ENCODE results near the gene PDZD2. TPM values are rescaled to one million over a fixed set of nuclear protein-coding genes. Genes with fewer than 3 reads are reported as not detected.

The PDZD2 gene
- total and polyA plus RNA-seq, 2 donors (not counting 3 experiments of a cell fraction or from before 2014, with no cell fraction given), result 0.66 to 6.9 TPM

GRCh38 chr5:32029781-32030180 is 390.9 kb downstream of the PDZD2 start:
- H4K20me1 ChIP-seq (replicated peaks; ENCODE audit: control insufficient read depth, extremely low read depth, insufficient read depth, low read length), result no peaks in the 10 kb centered on the region
- no peak overlapping the region for H3K4me3 ChIP-seq (replicated peaks in 1 of 3; ENCODE audit: insufficient read depth in 1 of 3, low read depth in 1 of 3, low read length in 3 of 3)
- H3K27me3 ChIP-seq (ENCODE audit: control insufficient read depth in 2 of 2, insufficient read depth in 2 of 2, low read length in 2 of 2), result no peaks in the 10 kb centered on the region
- ChIA-PET POLR2A (no interaction called here), CTCF (interaction anchor here (1.1 kb wide), 2 partner anchors 11 to 47 kb away, joined by 3 to 4 read pairs; no protein-coding TSS in a partner anchor)
- no peak overlapping the region for H3K9ac ChIP-seq (replicated peaks; ENCODE audit: extremely low read depth, insufficient read depth, low read length)
- H3K4me2 ChIP-seq (ENCODE audit: insufficient read depth, low read length), result peak overlapping the region; percentile 30
- FAIRE-seq, result no peak
- peaks cover 44% of the 10 kb centered on the region for H3K4me1 ChIP-seq (ENCODE audit: control insufficient read depth, extremely low read depth, insufficient read depth, low read length)
- dilution Hi-C loops (cut with MboI; ENCODE audit: extremely low pct_ligation_motif_present, low sequenced_read_pairs) (no loop called here), intact Hi-C loops (cut with micrococcal nuclease) (loop anchor here (2.0 to 5.0 kb wide), 2 partner anchors 39 to 63 kb away; no protein-coding TSS in a partner anchor)
- H3K9me3 ChIP-seq (replicated peaks; ENCODE audit: control insufficient read depth, insufficient read depth, low read length), result no peaks in the 10 kb centered on the region
- no peaks in the 10 kb centered on the region for H3K36me3 ChIP-seq (ENCODE audit: control insufficient read depth in 2 of 2, extremely low read depth in 1 of 2, insufficient read depth in 2 of 2, low read length in 2 of 2)
- no peak overlapping the region for H2AFZ ChIP-seq (ENCODE audit: low read depth, low read length)
- DNase-seq (ENCODE audit: low read depth, low spot score), result no peak
- no peak overlapping the region for H3K27ac ChIP-seq (ENCODE audit: insufficient read depth, low read depth, low read length)
- no TSS peak for BruUV-seq (replicated peaks)
- TF ChIP-seq, protein P1, sequence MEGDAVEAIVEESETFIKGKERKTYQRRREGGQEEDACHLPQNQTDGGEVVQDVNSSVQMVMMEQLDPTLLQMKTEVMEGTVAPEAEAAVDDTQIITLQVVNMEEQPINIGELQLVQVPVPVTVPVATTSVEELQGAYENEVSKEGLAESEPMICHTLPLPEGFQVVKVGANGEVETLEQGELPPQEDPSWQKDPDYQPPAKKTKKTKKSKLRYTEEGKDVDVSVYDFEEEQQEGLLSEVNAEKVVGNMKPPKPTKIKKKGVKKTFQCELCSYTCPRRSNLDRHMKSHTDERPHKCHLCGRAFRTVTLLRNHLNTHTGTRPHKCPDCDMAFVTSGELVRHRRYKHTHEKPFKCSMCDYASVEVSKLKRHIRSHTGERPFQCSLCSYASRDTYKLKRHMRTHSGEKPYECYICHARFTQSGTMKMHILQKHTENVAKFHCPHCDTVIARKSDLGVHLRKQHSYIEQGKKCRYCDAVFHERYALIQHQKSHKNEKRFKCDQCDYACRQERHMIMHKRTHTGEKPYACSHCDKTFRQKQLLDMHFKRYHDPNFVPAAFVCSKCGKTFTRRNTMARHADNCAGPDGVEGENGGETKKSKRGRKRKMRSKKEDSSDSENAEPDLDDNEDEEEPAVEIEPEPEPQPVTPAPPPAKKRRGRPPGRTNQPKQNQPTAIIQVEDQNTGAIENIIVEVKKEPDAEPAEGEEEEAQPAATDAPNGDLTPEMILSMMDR (IDR thresholded peaks at IDR 0.05; ENCODE audit: extremely low read depth in 1 of 2, insufficient read depth in 1 of 2, low read depth in 1 of 2, low read length in 2 of 2), result no peak
- TF ChIP-seq, protein P2, sequence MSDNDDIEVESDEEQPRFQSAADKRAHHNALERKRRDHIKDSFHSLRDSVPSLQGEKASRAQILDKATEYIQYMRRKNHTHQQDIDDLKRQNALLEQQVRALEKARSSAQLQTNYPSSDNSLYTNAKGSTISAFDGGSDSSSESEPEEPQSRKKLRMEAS (IDR thresholded peaks at IDR 0.05; ENCODE audit: insufficient read depth, insufficient read length), result no peak
- TF ChIP-seq POLR2A (IDR thresholded peaks at IDR 0.05; ENCODE audit: low read depth, low read length), result no peak
- no peak for TF ChIP-seq GATA2 (IDR thresholded peaks at IDR 0.05; ENCODE audit: insufficient read depth, insufficient read length, low read depth, low read length)
- no peak for TF ChIP-seq JUN (IDR thresholded peaks at IDR 0.05; ENCODE audit: borderline replicate concordance, insufficient read depth, insufficient read length, low read depth)
- TF ChIP-seq MYC (IDR thresholded peaks at IDR 0.05; ENCODE audit: low read depth, low read length), result no peak
- TF ChIP-seq POLR2AphosphoS5 (IDR thresholded peaks at IDR 0.05; ENCODE audit: insufficient read depth, low read depth, low read length), result no peak
- no peak for TF ChIP-seq EZH2 (IDR thresholded peaks at IDR 0.05; ENCODE audit: borderline replicate concordance, low read depth, low read length, severe bottlenecking)
- no peak for TF ChIP-seq FOS (IDR thresholded peaks at IDR 0.05; ENCODE audit: borderline replicate concordance, insufficient read depth, low read length)
- H3K79me2 ChIP-seq (ENCODE audit: control insufficient read depth, insufficient read depth, low read length), result no peaks in the 10 kb centered on the region
- no peaks in the 10 kb centered on the region for H3K9me1 ChIP-seq (replicated peaks; ENCODE audit: control insufficient read depth, extremely low read depth, insufficient read depth, low read length)

All from endothelial cell of umbilical vein (primary cell).